ENCODE results near the gene CARD11. TPM values are rescaled to one million over a fixed set of nuclear protein-coding genes. Genes with fewer than 3 reads are reported as not detected.

Gene CARD11
- total and polyA plus RNA-seq, 2 experiments from 2014 or later, result 17.7 to 29.0 TPM

DNA sequence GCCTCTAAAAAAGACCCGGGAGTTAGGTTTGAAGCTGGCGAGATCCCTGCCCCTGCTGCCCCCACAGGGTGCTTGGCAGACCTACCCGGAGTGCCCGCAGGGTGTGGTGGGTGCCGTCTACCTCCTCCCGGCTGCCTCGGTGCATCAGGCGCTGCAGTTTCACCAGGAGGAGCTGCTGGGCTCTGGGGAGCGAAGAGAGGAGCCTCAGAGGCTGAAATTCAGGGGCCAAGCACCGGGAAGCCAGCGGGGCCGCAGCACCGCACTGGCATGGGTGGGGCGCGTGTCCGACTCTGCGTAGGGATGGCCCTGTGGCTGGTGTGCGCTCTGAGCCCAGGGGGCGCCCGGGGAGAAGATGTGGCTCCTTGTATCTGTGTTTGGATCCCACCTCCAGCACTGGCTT lies 125.3 kb downstream of the CARD11 start:
- no peaks in the 10 kb centered on the region for H3K9me2 ChIP-seq (ENCODE audit: insufficient read depth)

GRCh38 chr7:2915023-2915422 lies 128.6 kb downstream of the CARD11 start:
- Histone ChIP-seq H3K79me2 (replicated peaks; ENCODE audit: insufficient read depth) (no peaks in the 10 kb centered on the region), H3K27ac (ENCODE audit: low read depth) (no peak overlapping the region), H3K9me2 (ENCODE audit: insufficient read depth) (no peaks in the 10 kb centered on the region), H3K4me1 (ENCODE audit: insufficient read depth) (no peaks in the 10 kb centered on the region), H3K4me2 (no peak overlapping the region), H3K4me3 (no peak overlapping the region), H3F3A (replicated peaks; ENCODE audit: low read depth) (no peaks in the 10 kb centered on the region), H4K20me1 (replicated peaks; ENCODE audit: insufficient read depth) (no peaks in the 10 kb centered on the region), H2AFZ (no peak overlapping the region), H3K36me3 (ENCODE audit: insufficient read depth) (no peaks in the 10 kb centered on the region), H3K27me3 (ENCODE audit: insufficient read depth) (no peaks in the 10 kb centered on the region)
- Mint-ChIP-seq H3K27ac (no peak overlapping the region), H3K36me3 (ENCODE audit: low read depth) (peaks cover 17% of the 10 kb centered on the region), H3K4me1 (no peaks in the 10 kb centered on the region; the same call in 2 of the 3 replicates), H3K27me3 (ENCODE audit: insufficient read depth, low read depth, poor library complexity) (peaks cover 1% of the 10 kb centered on the region), H3K4me3 (no peak overlapping the region), H3K9me3 (peaks cover under 1% of the 10 kb centered on the region; the same call in 1 of the 3 replicates)
- no peak for DNase-seq (ENCODE audit: low spot score)
- ATAC-seq, result no peak
- TF ChIP-seq ZNF331 (CRISPR knock-in tag; IDR thresholded peaks at IDR 0.05; ENCODE audit: low read depth), result no peak
- no peak for TF ChIP-seq EZH2 (IDR thresholded peaks at IDR 0.05; ENCODE audit: low read depth, unreplicated experiment)

More for the DNA sequence above, 125.3 kb downstream of the CARD11 start:
- no peaks in the 10 kb centered on the region for H3K79me2 ChIP-seq (replicated peaks; ENCODE audit: insufficient read depth)
- Mint-ChIP-seq H3K4me3 (no peak overlapping the region), H3K4me1 (no peaks in the 10 kb centered on the region; the same call in 2 of the 3 replicates), H3K27ac (no peak overlapping the region), H3K36me3 (ENCODE audit: low read depth) (peaks cover 15% of the 10 kb centered on the region), H3K27me3 (ENCODE audit: insufficient read depth, low read depth, poor library complexity) (no peaks in the 10 kb centered on the region), H3K9me3 (peaks cover 2% of the 10 kb centered on the region; the same call in 2 of the 3 replicates)
- ATAC-seq (no peak), DNase-seq (ENCODE audit: low spot score) (no peak)
- H3K4me1 ChIP-seq (ENCODE audit: insufficient read depth), result no peaks in the 10 kb centered on the region
- no peak overlapping the region for H2AFZ ChIP-seq
- TF ChIP-seq JUNB (IDR thresholded peaks at IDR 0.05; ENCODE audit: unreplicated experiment), result no peak
- TF ChIP-seq, protein P1, sequence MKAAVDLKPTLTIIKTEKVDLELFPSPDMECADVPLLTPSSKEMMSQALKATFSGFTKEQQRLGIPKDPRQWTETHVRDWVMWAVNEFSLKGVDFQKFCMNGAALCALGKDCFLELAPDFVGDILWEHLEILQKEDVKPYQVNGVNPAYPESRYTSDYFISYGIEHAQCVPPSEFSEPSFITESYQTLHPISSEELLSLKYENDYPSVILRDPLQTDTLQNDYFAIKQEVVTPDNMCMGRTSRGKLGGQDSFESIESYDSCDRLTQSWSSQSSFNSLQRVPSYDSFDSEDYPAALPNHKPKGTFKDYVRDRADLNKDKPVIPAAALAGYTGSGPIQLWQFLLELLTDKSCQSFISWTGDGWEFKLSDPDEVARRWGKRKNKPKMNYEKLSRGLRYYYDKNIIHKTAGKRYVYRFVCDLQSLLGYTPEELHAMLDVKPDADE (IDR thresholded peaks at IDR 0.05), result no peak
- H3F3A ChIP-seq (replicated peaks; ENCODE audit: low read depth), result no peaks in the 10 kb centered on the region
- H3K4me2 ChIP-seq, result no peak overlapping the region
- no peaks in the 10 kb centered on the region for H4K20me1 ChIP-seq (replicated peaks; ENCODE audit: insufficient read depth)
- no peaks in the 10 kb centered on the region for H3K36me3 ChIP-seq (ENCODE audit: insufficient read depth)
- H3K27ac ChIP-seq (ENCODE audit: low read depth), result no peak overlapping the region
- H3K27me3 ChIP-seq (ENCODE audit: insufficient read depth), result no peaks in the 10 kb centered on the region
- no peak overlapping the region for H3K4me3 ChIP-seq

GRCh38 chr7:2913760-2914387 lies 129.8 kb downstream of the CARD11 start:
- Histone ChIP-seq H4K20me1 (replicated peaks; ENCODE audit: insufficient read depth) (no peaks in the 10 kb centered on the region), H3K9me2 (ENCODE audit: insufficient read depth) (no peaks in the 10 kb centered on the region), H3K4me2 (no peak overlapping the region), H2AFZ (no peak overlapping the region), H3F3A (replicated peaks; ENCODE audit: low read depth) (no peaks in the 10 kb centered on the region), H3K79me2 (replicated peaks; ENCODE audit: insufficient read depth) (no peaks in the 10 kb centered on the region), H3K4me3 (no peak overlapping the region), H3K36me3 (ENCODE audit: insufficient read depth) (no peaks in the 10 kb centered on the region), H3K27me3 (ENCODE audit: insufficient read depth) (no peaks in the 10 kb centered on the region), H3K4me1 (ENCODE audit: insufficient read depth) (no peaks in the 10 kb centered on the region), H3K27ac (ENCODE audit: low read depth) (no peak overlapping the region)
- Mint-ChIP-seq H3K4me3 (no peak overlapping the region), H3K27me3 (ENCODE audit: insufficient read depth, low read depth, poor library complexity) (peaks cover 1% of the 10 kb centered on the region), H3K9me3 (no peaks in the 10 kb centered on the region; the same call in 2 of the 3 replicates), H3K36me3 (ENCODE audit: low read depth) (peaks cover 11% of the 10 kb centered on the region; the same call in 2 of the 3 replicates), H3K4me1 (no peaks in the 10 kb centered on the region; the same call in 2 of the 3 replicates), H3K27ac (no peak overlapping the region)
- ATAC-seq, result no peak
- no peak for DNase-seq (ENCODE audit: low spot score)
- TF ChIP-seq JUNB (IDR thresholded peaks at IDR 0.05; ENCODE audit: unreplicated experiment), result no peak
- TF ChIP-seq NANOG (IDR thresholded peaks at IDR 0.05; ENCODE audit: borderline replicate concordance), result no peak
- no peak for TF ChIP-seq STAT1 (IDR thresholded peaks at IDR 0.05; ENCODE audit: unreplicated experiment)
- TF ChIP-seq CREB1 (CRISPR knock-in tag; IDR thresholded peaks at IDR 0.05; ENCODE audit: low read depth), result no peak
- no peak for TF ChIP-seq EZH2 (IDR thresholded peaks at IDR 0.05; ENCODE audit: low read depth, unreplicated experiment)
- no peak for TF ChIP-seq ZNF114 (CRISPR knock-in tag; IDR thresholded peaks at IDR 0.05)
